GM12873 (cell line): ENCODE results near the gene OR10G7.

Experiments used
- TF ChIP-seq, protein P1 (sequence below): IDR thresholded peaks from 2 replicates; pipeline ENCODE4 v1.5.1; 2012; ENCODE audit warnings: low read depth, mild to moderate bottlenecking, moderate library complexity, low read length, control low read depth; ENCODE audit not compliant: insufficient read depth; ENCODE audit errors: missing control alignments

The OR10G7 gene

GRCh38 chr11:124079631-124080326 is 38.7 kb upstream of the OR10G7 start:
- TF ChIP-seq, protein P1, sequence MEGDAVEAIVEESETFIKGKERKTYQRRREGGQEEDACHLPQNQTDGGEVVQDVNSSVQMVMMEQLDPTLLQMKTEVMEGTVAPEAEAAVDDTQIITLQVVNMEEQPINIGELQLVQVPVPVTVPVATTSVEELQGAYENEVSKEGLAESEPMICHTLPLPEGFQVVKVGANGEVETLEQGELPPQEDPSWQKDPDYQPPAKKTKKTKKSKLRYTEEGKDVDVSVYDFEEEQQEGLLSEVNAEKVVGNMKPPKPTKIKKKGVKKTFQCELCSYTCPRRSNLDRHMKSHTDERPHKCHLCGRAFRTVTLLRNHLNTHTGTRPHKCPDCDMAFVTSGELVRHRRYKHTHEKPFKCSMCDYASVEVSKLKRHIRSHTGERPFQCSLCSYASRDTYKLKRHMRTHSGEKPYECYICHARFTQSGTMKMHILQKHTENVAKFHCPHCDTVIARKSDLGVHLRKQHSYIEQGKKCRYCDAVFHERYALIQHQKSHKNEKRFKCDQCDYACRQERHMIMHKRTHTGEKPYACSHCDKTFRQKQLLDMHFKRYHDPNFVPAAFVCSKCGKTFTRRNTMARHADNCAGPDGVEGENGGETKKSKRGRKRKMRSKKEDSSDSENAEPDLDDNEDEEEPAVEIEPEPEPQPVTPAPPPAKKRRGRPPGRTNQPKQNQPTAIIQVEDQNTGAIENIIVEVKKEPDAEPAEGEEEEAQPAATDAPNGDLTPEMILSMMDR, result no peak

DNA sequence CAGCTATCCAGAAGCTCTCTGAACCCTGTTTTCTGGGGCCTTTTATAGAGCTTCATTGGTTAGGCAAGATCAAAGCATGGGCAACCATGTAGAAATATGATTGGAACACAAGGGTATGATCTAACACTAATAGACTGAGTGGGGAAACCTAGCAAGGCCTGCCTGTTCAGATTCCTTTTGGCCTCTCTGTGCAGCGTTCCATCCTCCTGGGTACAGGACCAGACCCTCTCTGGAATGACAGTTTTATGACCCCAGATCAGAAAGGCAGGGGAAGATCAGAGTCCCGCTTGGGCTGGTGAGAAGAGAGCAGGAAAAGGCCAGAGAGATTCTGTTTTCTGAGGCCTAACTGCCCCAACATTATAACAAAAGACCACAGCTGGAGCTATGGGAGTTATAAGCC is 37.5 kb upstream of the OR10G7 start:
- TF ChIP-seq, protein P1, result no peak

GRCh38 chr11:124077266-124077665 is 36.1 kb upstream of the OR10G7 start:
- TF ChIP-seq, protein P1, result no peak

GRCh38 chr11:124075841-124076651 is 34.9 kb upstream of the OR10G7 start:
- TF ChIP-seq, protein P1, result no peak

GRCh38 chr11:124075492-124075840 is 34.3 kb upstream of the OR10G7 start:
- TF ChIP-seq, protein P1, result no peak

GRCh38 chr11:124074554-124074953 is 33.4 kb upstream of the OR10G7 start:
- TF ChIP-seq, protein P1, result no peak

- TF ChIP-seq, protein P1, result no peak
Measured at GRCh38 chr11:124072147-124072546, 31.0 kb upstream of the OR10G7 start.
